ENCODE measurements around the gene HSD17B2.

The HSD17B2 gene

GRCh38 chr16:82019535-82019934, 15.5 kb upstream of the HSD17B2 start:
- no peak for DNase-seq (ENCODE audit: low read depth in 2 of 2)

GRCh38 chr16:82020051-82020450, 15.0 kb upstream of the HSD17B2 start:
- DNase-seq (ENCODE audit: low read depth in 2 of 2), result no peak

GRCh38 chr16:82023206-82023605, 11.8 kb upstream of the HSD17B2 start:
- DNase-seq (ENCODE audit: low read depth in 2 of 2), result no peak

- DNase-seq (ENCODE audit: low read depth in 2 of 2), result no peak
Measured at GRCh38 chr16:82024316-82024715, 10.7 kb upstream of the HSD17B2 start.

- no peak for DNase-seq (ENCODE audit: low read depth in 2 of 2)
Measured at GRCh38 chr16:82024883-82025282, 10.2 kb upstream of the HSD17B2 start.

GRCh38 chr16:82027629-82028064, 7.4 kb upstream of the HSD17B2 start:
- no peak for DNase-seq (ENCODE audit: low read depth in 2 of 2)

GRCh38 chr16:82031116-82032084, 3.7 kb upstream of the HSD17B2 start:
- no peak for DNase-seq (ENCODE audit: low read depth in 2 of 2)

GRCh38 chr16:82033006-82033405, 2.0 kb upstream of the HSD17B2 start:
- no peak for DNase-seq (ENCODE audit: low read depth in 2 of 2)

- DNase-seq (ENCODE audit: low read depth in 2 of 2), result no peak
Measured at GRCh38 chr16:82033683-82034300, 1.3 kb upstream of the HSD17B2 start.

GRCh38 chr16:82037251-82037650, 2.2 kb downstream of the HSD17B2 start:
- no peak for DNase-seq (ENCODE audit: low read depth in 2 of 2)

GRCh38 chr16:82037666-82038065, 2.6 kb downstream of the HSD17B2 start:
- no peak for DNase-seq (ENCODE audit: low read depth in 2 of 2)

GRCh38 chr16:82040296-82040695, 5.2 kb downstream of the HSD17B2 start:
- DNase-seq (ENCODE audit: low read depth in 2 of 2), result no peak

GRCh38 chr16:82041542-82041941, 6.5 kb downstream of the HSD17B2 start:
- no peak for DNase-seq (ENCODE audit: low read depth in 2 of 2)

GRCh38 chr16:82042144-82042543, 7.1 kb downstream of the HSD17B2 start:
- DNase-seq (ENCODE audit: low read depth in 2 of 2), result no peak

- no peak for DNase-seq (ENCODE audit: low read depth in 2 of 2)
Measured at GRCh38 chr16:82042846-82043245, 7.8 kb downstream of the HSD17B2 start.

- no peak for DNase-seq (ENCODE audit: low read depth in 2 of 2)
Measured at GRCh38 chr16:82043680-82044584, 8.9 kb downstream of the HSD17B2 start.

- no peak for DNase-seq (ENCODE audit: low read depth in 2 of 2)
Measured at GRCh38 chr16:82044585-82044911, 9.5 kb downstream of the HSD17B2 start.

GRCh38 chr16:82045465-82045864, 10.4 kb downstream of the HSD17B2 start:
- DNase-seq (ENCODE audit: low read depth in 2 of 2), result no peak

GRCh38 chr16:82046541-82046940, 11.5 kb downstream of the HSD17B2 start:
- no peak for DNase-seq (ENCODE audit: low read depth in 2 of 2)

- no peak for DNase-seq (ENCODE audit: low read depth in 2 of 2)
Measured at GRCh38 chr16:82046941-82047340, 11.9 kb downstream of the HSD17B2 start.

- no peak for DNase-seq (ENCODE audit: low read depth in 2 of 2)
Measured at GRCh38 chr16:82047374-82047773, 12.3 kb downstream of the HSD17B2 start.

GRCh38 chr16:82047787-82048186, 12.7 kb downstream of the HSD17B2 start:
- no peak for DNase-seq (ENCODE audit: low read depth in 2 of 2)

Data from stimulated activated CD4-positive, alpha-beta T cell treated with anti-CD3 and anti-CD28 coated beads, Interleukin-1b, Interleukin-23, amount 100 ng/mL, for 4 hours (primary cell).